HCT116 (cell line): ENCODE measurements around the gene ANKRD44. TPM values are rescaled to one million over a fixed set of nuclear protein-coding genes. Genes with fewer than 3 reads are reported as not detected.

Experiments
- ATAC-seq: fragments of 200-7000 bp; cut with Tn5 transposase; 2 replicates; pipeline ENCODE4 v1.9.1; 2020; ENCODE audit warnings: mild to moderate bottlenecking, moderate library complexity
- BruUV-seq: library from RNA; stranded (reverse); fragments of 400-500 nt; replicated peaks from 2 replicates; lab custom pipeline; 2021; lab: Mats Ljungman, UMichigan
- CTCF ChIA-PET: fragments of 300-600 bp; sonication (Branson Sonifier 250); formaldehyde crosslinking; loops from one replicate; lab custom pipeline; 2021; ENCODE audit warnings: antibody characterized with exemption; lab: Charles Lee
- POLR2A ChIA-PET: fragments of 300-600, 350-600 bp; sonication (Branson Sonifier 250); formaldehyde crosslinking; loops from one replicate; lab custom pipeline; 2021; ENCODE audit warnings: antibody characterized with exemption; lab: Charles Lee
- RAD21 ChIA-PET, 2 experiments: fragments of 300-600 bp; sonication (Branson Sonifier 250); formaldehyde crosslinking; loops; one replicate each; lab custom pipeline; 2023; ENCODE audit warnings: low total read pairs in 2 of 2; ENCODE audit not compliant: uncharacterized antibody in 2 of 2, unreplicated experiment in 2 of 2, low non-redundant PET in 1 of 2; lab: Charles Lee
- DNase-seq: peaks from one replicate; pipeline ENCODE4 v3.0.0-alpha.2; 2010; ENCODE audit warnings: low read depth, low spot score
- H2AFZ ChIP-seq: fragments of 200-600 bp; shearing (Covaris generic), sonication (generic); 2 replicates; pipeline ENCODE4 v1.6.1; 2017; ENCODE audit warnings: low read depth, mixed run types, mixed read lengths, antibody characterized with exemption, low read length; ENCODE audit not compliant: poor library complexity, severe bottlenecking
- H3K27ac ChIP-seq: 2 replicates; pipeline ENCODE4 v1.5.1; 2012; ENCODE audit warnings: low read depth, low read length
- H3K27me3 ChIP-seq: fragments of 200-600 bp; sonication (generic); 2 replicates; pipeline ENCODE4 v1.6.1; 2016; ENCODE audit warnings: mixed run types, low read length, mixed read lengths; ENCODE audit not compliant: insufficient read depth
- H3K36me3 ChIP-seq, 2 experiments: fragments of 200-500 bp in 1 of 2; fragments of 200-600 bp in 1 of 2; sonication (Bioruptor generic) in 1 of 2; sonication (generic) in 1 of 2; 2 replicates each; pipeline versions ENCODE4 v1.5.1 to v1.6.1; 2014 to 2016; ENCODE audit warnings: low read length in 2 of 2, inconsistent platforms in 1 of 2, mixed read lengths in 1 of 2, mixed run types in 1 of 2; ENCODE audit not compliant: insufficient read depth in 2 of 2, control insufficient read depth in 1 of 2
- H3K4me1 ChIP-seq, 2 experiments: fragments of 200-600 bp in 1 of 2; sonication (generic) in 1 of 2; 2 replicates each; pipeline versions ENCODE4 v1.5.1 to v1.6.1; 2012 to 2017; ENCODE audit warnings: low read length in 2 of 2, inconsistent platforms in 1 of 2, mild to moderate bottlenecking in 1 of 2, mixed read lengths in 1 of 2, mixed run types in 1 of 2, moderate library complexity in 1 of 2; ENCODE audit not compliant: insufficient read depth in 2 of 2, control insufficient read depth in 1 of 2
- H3K4me2 ChIP-seq: fragments of 200-600 bp; sonication (generic); 2 replicates; pipeline ENCODE4 v1.6.1; 2017; ENCODE audit warnings: mixed run types, low read length, mixed read lengths
- H3K4me3 ChIP-seq, 2 experiments: fragments of 200-600 bp in 1 of 2; sonication (generic) in 1 of 2; replicated peaks in 1 of 2; 2 replicates each; pipeline ENCODE4 v1.5.1; 2011 to 2016; ENCODE audit warnings: low read length in 2 of 2, control low read depth in 1 of 2, low read depth in 1 of 2, mild to moderate bottlenecking in 1 of 2, mixed read lengths in 1 of 2, mixed run types in 1 of 2
- H3K79me2 ChIP-seq: fragments of 200-600 bp; sonication (generic); 2 replicates; pipeline ENCODE4 v1.6.1; 2017; ENCODE audit warnings: mild to moderate bottlenecking, mixed run types, low read length, moderate library complexity, mixed read lengths; ENCODE audit not compliant: insufficient read depth
- H3K9ac ChIP-seq: fragments of 200-600 bp; sonication (generic); 2 replicates; pipeline ENCODE4 v1.6.1; 2016; ENCODE audit warnings: low read length, mixed read lengths
- H3K9me2 ChIP-seq: fragments of 200-600 bp; sonication (generic), shearing (Covaris generic); 2 replicates; pipeline ENCODE4 v1.6.1; 2017; ENCODE audit warnings: mixed run types, mild to moderate bottlenecking, moderate library complexity; ENCODE audit not compliant: insufficient read depth
- H3K9me3 ChIP-seq, 2 experiments: fragments of 200-500 bp in 1 of 2; fragments of 200-600 bp in 1 of 2; sonication (Bioruptor generic) in 1 of 2; sonication (generic) in 1 of 2; 2 replicates each; pipeline ENCODE4 v1.6.1; 2014 to 2017; ENCODE audit warnings: low read length in 2 of 2, mixed read lengths in 2 of 2, inconsistent platforms in 1 of 2, low read depth in 1 of 2, mild to moderate bottlenecking in 1 of 2, mixed run types in 1 of 2, moderate library complexity in 1 of 2; ENCODE audit not compliant: control insufficient read depth in 1 of 2, insufficient read depth in 1 of 2
- H4K20me1 ChIP-seq: fragments of 200-600 bp; sonication (generic), shearing (Covaris generic); 2 replicates; pipeline ENCODE4 v1.6.1; 2017; ENCODE audit warnings: mixed run types, mild to moderate bottlenecking, moderate library complexity; ENCODE audit not compliant: insufficient read depth
- EZH2 ChIP-seq: fragments of 200-600 bp; sonication (generic); IDR thresholded peaks from 2 replicates; pipeline ENCODE4 v1.6.1; 2017; ENCODE audit warnings: antibody characterized with exemption, mixed run types
- RAD21 ChIP-seq: IDR thresholded peaks from 2 replicates; pipeline ENCODE4 v1.6.1; 2012; ENCODE audit warnings: low read depth, mild to moderate bottlenecking
- intact Hi-C: fragments of 100-400 bp; cut with micrococcal nuclease; formaldehyde crosslinking; loops from 2 replicates; pipeline ENCODE4 v1.10.0; 2022
- total RNA-seq: library from RNA; stranded (reverse); gene quantifications from one replicate; pipeline ENCODE4 v1.2.1, GENCODE V29; 2021; ENCODE audit not compliant: unreplicated experiment
- TF ChIP-seq, protein P1 (sequence below): IDR thresholded peaks from 2 replicates; pipeline ENCODE4 v1.6.1; 2012
- TF ChIP-seq, protein P2 (sequence below): IDR thresholded peaks from 2 replicates; pipeline ENCODE4 v1.6.1; 2012; ENCODE audit warnings: low read depth
- TF ChIP-seq, protein P3 (sequence below), 3 experiments: fragments of 200-600 bp in 1 of 3; sonication (generic) in 1 of 3; IDR thresholded peaks in 2 of 3; conservative IDR thresholded peaks in 1 of 3; 2 replicates each; pipeline ENCODE4 v1.5.1; 2012 to 2017; ENCODE audit warnings: low read depth in 2 of 3, low read length in 2 of 3, antibody characterized with exemption in 1 of 3, borderline replicate concordance in 1 of 3, control low read depth in 1 of 3, mild to moderate bottlenecking in 1 of 3, mixed read lengths in 1 of 3, mixed run types in 1 of 3, moderate library complexity in 1 of 3; ENCODE audit not compliant: insufficient read depth in 1 of 3

The ANKRD44 gene
- total RNA-seq, 1 experiment from 2014 or later: 2.7 TPM

DNA sequence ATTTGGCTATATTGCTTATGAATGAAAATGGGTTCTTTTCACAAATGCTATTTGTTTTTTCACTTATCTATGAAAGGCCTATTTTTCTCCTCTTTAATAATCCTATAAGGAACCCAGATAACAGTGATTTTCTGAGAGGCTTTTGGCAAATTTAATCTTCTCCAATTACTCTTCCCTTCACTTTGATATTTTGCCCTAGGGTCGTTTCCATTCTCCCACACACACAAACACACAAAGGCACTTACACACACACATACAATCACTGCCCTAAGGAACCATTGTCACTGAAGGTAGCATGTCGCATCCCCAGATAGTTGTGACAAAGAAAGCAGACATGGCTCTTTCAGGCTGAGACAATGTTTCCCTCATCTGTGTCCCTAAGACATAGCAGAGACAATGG, 213.9 kb downstream of the ANKRD44 start:
- no peaks in the 10 kb centered on the region for H3K36me3 ChIP-seq
- no peak overlapping the region for H3K4me2 ChIP-seq
- peaks cover 0 to 7% of the 10 kb centered on the region in 2 experiments; a peak in 2 of 4 replicates for H3K4me1 ChIP-seq
- intact Hi-C loops: no loop called here
- H3K27me3 ChIP-seq: no peaks in the 10 kb centered on the region
- no peaks in the 10 kb centered on the region for H3K9me2 ChIP-seq
- CTCF ChIA-PET: no interaction called here
- H3K79me2 ChIP-seq: no peaks in the 10 kb centered on the region
- H4K20me1 ChIP-seq: no peaks in the 10 kb centered on the region
- ATAC-seq: no peak
- no peak overlapping the region for H2AFZ ChIP-seq
- BruUV-seq: no TSS peak
- H3K27ac ChIP-seq: no peak overlapping the region
- no peak overlapping the region for H3K9ac ChIP-seq
- RAD21 ChIA-PET: no interaction called here
- H3K9me3 ChIP-seq: no peaks in the 10 kb centered on the region
- DNase-seq: no peak
- TF ChIP-seq RAD21: no peak
- TF ChIP-seq EZH2: no peak
- TF ChIP-seq, protein P1, sequence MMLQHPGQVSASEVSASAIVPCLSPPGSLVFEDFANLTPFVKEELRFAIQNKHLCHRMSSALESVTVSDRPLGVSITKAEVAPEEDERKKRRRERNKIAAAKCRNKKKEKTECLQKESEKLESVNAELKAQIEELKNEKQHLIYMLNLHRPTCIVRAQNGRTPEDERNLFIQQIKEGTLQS: no peak
- TF ChIP-seq, protein P2, sequence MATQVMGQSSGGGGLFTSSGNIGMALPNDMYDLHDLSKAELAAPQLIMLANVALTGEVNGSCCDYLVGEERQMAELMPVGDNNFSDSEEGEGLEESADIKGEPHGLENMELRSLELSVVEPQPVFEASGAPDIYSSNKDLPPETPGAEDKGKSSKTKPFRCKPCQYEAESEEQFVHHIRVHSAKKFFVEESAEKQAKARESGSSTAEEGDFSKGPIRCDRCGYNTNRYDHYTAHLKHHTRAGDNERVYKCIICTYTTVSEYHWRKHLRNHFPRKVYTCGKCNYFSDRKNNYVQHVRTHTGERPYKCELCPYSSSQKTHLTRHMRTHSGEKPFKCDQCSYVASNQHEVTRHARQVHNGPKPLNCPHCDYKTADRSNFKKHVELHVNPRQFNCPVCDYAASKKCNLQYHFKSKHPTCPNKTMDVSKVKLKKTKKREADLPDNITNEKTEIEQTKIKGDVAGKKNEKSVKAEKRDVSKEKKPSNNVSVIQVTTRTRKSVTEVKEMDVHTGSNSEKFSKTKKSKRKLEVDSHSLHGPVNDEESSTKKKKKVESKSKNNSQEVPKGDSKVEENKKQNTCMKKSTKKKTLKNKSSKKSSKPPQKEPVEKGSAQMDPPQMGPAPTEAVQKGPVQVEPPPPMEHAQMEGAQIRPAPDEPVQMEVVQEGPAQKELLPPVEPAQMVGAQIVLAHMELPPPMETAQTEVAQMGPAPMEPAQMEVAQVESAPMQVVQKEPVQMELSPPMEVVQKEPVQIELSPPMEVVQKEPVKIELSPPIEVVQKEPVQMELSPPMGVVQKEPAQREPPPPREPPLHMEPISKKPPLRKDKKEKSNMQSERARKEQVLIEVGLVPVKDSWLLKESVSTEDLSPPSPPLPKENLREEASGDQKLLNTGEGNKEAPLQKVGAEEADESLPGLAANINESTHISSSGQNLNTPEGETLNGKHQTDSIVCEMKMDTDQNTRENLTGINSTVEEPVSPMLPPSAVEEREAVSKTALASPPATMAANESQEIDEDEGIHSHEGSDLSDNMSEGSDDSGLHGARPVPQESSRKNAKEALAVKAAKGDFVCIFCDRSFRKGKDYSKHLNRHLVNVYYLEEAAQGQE: no peak
- TF ChIP-seq, protein P3, sequence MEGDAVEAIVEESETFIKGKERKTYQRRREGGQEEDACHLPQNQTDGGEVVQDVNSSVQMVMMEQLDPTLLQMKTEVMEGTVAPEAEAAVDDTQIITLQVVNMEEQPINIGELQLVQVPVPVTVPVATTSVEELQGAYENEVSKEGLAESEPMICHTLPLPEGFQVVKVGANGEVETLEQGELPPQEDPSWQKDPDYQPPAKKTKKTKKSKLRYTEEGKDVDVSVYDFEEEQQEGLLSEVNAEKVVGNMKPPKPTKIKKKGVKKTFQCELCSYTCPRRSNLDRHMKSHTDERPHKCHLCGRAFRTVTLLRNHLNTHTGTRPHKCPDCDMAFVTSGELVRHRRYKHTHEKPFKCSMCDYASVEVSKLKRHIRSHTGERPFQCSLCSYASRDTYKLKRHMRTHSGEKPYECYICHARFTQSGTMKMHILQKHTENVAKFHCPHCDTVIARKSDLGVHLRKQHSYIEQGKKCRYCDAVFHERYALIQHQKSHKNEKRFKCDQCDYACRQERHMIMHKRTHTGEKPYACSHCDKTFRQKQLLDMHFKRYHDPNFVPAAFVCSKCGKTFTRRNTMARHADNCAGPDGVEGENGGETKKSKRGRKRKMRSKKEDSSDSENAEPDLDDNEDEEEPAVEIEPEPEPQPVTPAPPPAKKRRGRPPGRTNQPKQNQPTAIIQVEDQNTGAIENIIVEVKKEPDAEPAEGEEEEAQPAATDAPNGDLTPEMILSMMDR (IDR thresholded peaks at IDR 0.05 in 2 of 3, conservative IDR thresholded peaks at IDR 0.05 in 1 of 3; ENCODE audit: borderline replicate concordance in 1 of 3, insufficient read depth in 1 of 3, low read depth in 2 of 3, low read length in 2 of 3): no peak
- H3K4me3 ChIP-seq: no peak overlapping the region
- POLR2A ChIA-PET: no interaction called here
